Fibroblast of skin of abdomen (primary cell): ENCODE data around the gene GLIS1.

ENCODE experiments used
- DNase-seq: peaks from one replicate; pipeline ENCODE4 v3.0.0-alpha.2; 2013

Gene GLIS1

GRCh38 chr1:53459321-53460175 lies 279.4 kb downstream of the GLIS1 start, which contains the start of gene DMRTB1:
Gene DMRTB1 (plus strand): TSS chr1:53459399. CDS start chr1:53459454, 55 bp downstream.
- DNase-seq, result no peak

- no peak for DNase-seq
These were observed 280.3 kb downstream of the GLIS1 start for GRCh38 chr1:53458634-53459033.
